HEK293 (cell line): ENCODE data around the gene FSIP1.

ENCODE experiments used
- CTCF ChIA-PET: fragments of 350-600 bp; formaldehyde crosslinking; extraction: SDS; loops from one replicate; lab custom pipeline; 2021; ENCODE audit warnings: antibody characterized with exemption; lab: Yijun Ruan, JAX
- POLR2A ChIA-PET: fragments of 300-600 bp; formaldehyde crosslinking; extraction: SDS; loops from one replicate; lab custom pipeline; 2020; ENCODE audit warnings: antibody characterized with exemption, inconsistent platforms; lab: Yijun Ruan, JAX
- H3K27ac ChIP-seq: fragments of 200-500 bp; sonication (Bioruptor generic); 2 replicates; pipeline ENCODE4 v1.5.1; 2014; ENCODE audit warnings: low read depth, low read length, control low read depth, inconsistent platforms; ENCODE audit errors: extremely low read depth
- H3K36me3 ChIP-seq, 2 experiments: fragments of 200-500 bp in 1 of 2; sonication (Bioruptor generic) in 1 of 2; 1 replicate in 1 of 2; 2 replicates in 1 of 2; pipeline ENCODE4 v1.5.1; 2014 to 2017; ENCODE audit warnings: inconsistent platforms in 2 of 2, low read length in 2 of 2; ENCODE audit not compliant: control insufficient read depth in 2 of 2, insufficient read depth in 1 of 2
- H3K4me1 ChIP-seq: fragments of 200-500 bp; sonication (Bioruptor generic); 2 replicates; pipeline ENCODE4 v1.5.1; 2014; ENCODE audit warnings: mild to moderate bottlenecking, low read length, inconsistent platforms; ENCODE audit not compliant: control insufficient read depth, insufficient read depth
- H3K4me3 ChIP-seq: 2 replicates; pipeline ENCODE4 v1.5.1; 2011; ENCODE audit warnings: low read depth, mild to moderate bottlenecking, control low read depth, low read length, moderate library complexity
- H3K9me3 ChIP-seq: fragments of 200-500 bp; sonication (Bioruptor generic); 2 replicates; pipeline ENCODE4 v1.5.1; 2014; ENCODE audit warnings: low read depth, low read length, inconsistent platforms; ENCODE audit not compliant: control insufficient read depth, insufficient read depth
- EGR2 ChIP-seq: fragments of 450-650 bp; formaldehyde crosslinking; IDR thresholded peaks from 2 replicates; pipeline ENCODE4 v1.5.1; 2016; ENCODE audit warnings: low read depth, missing biosample characterization, missing genetic modification characterization
- FEZF1 ChIP-seq: fragments of 450-650 bp; formaldehyde crosslinking; IDR thresholded peaks from 2 replicates; pipeline ENCODE4 v1.5.1; 2016; ENCODE audit warnings: missing biosample characterization, missing genetic modification characterization
- GLIS2 ChIP-seq: fragments of 450-650 bp; formaldehyde crosslinking; IDR thresholded peaks from 2 replicates; pipeline ENCODE4 v1.5.1; 2016; ENCODE audit warnings: missing biosample characterization, missing genetic modification characterization
- RBAK ChIP-seq: fragments of 450-650 bp; formaldehyde crosslinking; IDR thresholded peaks from 2 replicates; pipeline ENCODE4 v1.5.1; 2016; ENCODE audit warnings: missing biosample characterization, missing genetic modification characterization
- REST ChIP-seq: fragments of 450-650 bp; formaldehyde crosslinking; IDR thresholded peaks from 2 replicates; pipeline ENCODE4 v1.5.1; 2016; ENCODE audit warnings: missing biosample characterization, missing genetic modification characterization
- ZBTB1 ChIP-seq: fragments of 450-650 bp; formaldehyde crosslinking; IDR thresholded peaks from 2 replicates; pipeline ENCODE4 v1.5.1; 2016; ENCODE audit warnings: missing biosample characterization, missing genetic modification characterization
- ZIC2 ChIP-seq: fragments of 450-650 bp; formaldehyde crosslinking; IDR thresholded peaks from 2 replicates; pipeline ENCODE4 v1.5.1; 2016; ENCODE audit warnings: missing biosample characterization, missing genetic modification characterization
- ZNF121 ChIP-seq: fragments of 450-650 bp; formaldehyde crosslinking; IDR thresholded peaks from 2 replicates; pipeline ENCODE4 v1.5.1; 2016; ENCODE audit warnings: missing biosample characterization, missing genetic modification characterization
- ZNF175 ChIP-seq: fragments of 450-650 bp; formaldehyde crosslinking; IDR thresholded peaks from 2 replicates; pipeline ENCODE4 v1.5.1; 2016; ENCODE audit warnings: missing biosample characterization, missing genetic modification characterization
- ZNF302 ChIP-seq: fragments of 450-650 bp; formaldehyde crosslinking; IDR thresholded peaks from 2 replicates; pipeline ENCODE4 v1.5.1; 2016; ENCODE audit warnings: missing biosample characterization, missing genetic modification characterization, low read depth
- ZNF335 ChIP-seq: fragments of 450-650 bp; formaldehyde crosslinking; conservative IDR thresholded peaks from 2 replicates; pipeline ENCODE4 v1.5.1; 2016; ENCODE audit warnings: missing biosample characterization, missing genetic modification characterization
- ZNF398 ChIP-seq: fragments of 450-650 bp; formaldehyde crosslinking; IDR thresholded peaks from 2 replicates; pipeline ENCODE4 v1.5.1; 2017; ENCODE audit warnings: missing biosample characterization, missing genetic modification characterization
- ZNF510 ChIP-seq: fragments of 450-650 bp; formaldehyde crosslinking; IDR thresholded peaks from 2 replicates; pipeline ENCODE4 v1.5.1; 2018; ENCODE audit warnings: mild to moderate bottlenecking, missing genetic modification characterization, missing biosample characterization; ENCODE audit not compliant: insufficient replicate concordance
- ZNF580 ChIP-seq: fragments of 450-650 bp; formaldehyde crosslinking; IDR thresholded peaks from 2 replicates; pipeline ENCODE4 v1.5.1; 2016; ENCODE audit warnings: missing biosample characterization, missing genetic modification characterization
- ZNF600 ChIP-seq: fragments of 450-650 bp; formaldehyde crosslinking; IDR thresholded peaks from 2 replicates; pipeline ENCODE4 v1.5.1; 2016; ENCODE audit warnings: missing biosample characterization, missing genetic modification characterization
- ZNF610 ChIP-seq: fragments of 450-650 bp; formaldehyde crosslinking; IDR thresholded peaks from 2 replicates; pipeline ENCODE4 v1.5.1; 2016; ENCODE audit warnings: missing biosample characterization, missing genetic modification characterization, borderline replicate concordance
- ZNF639 ChIP-seq: fragments of 450-650 bp; formaldehyde crosslinking; IDR thresholded peaks from 2 replicates; pipeline ENCODE4 v1.5.1; 2016; ENCODE audit warnings: missing biosample characterization, missing genetic modification characterization
- ZSCAN16 ChIP-seq: fragments of 450-650 bp; formaldehyde crosslinking; IDR thresholded peaks from 2 replicates; pipeline ENCODE4 v1.5.1; 2016; ENCODE audit warnings: missing biosample characterization, missing genetic modification characterization
- ZSCAN23 ChIP-seq: fragments of 450-650 bp; formaldehyde crosslinking; IDR thresholded peaks from 2 replicates; pipeline ENCODE4 v1.5.1; 2016; ENCODE audit warnings: missing biosample characterization, missing genetic modification characterization
- ZXDB ChIP-seq: fragments of 450-650 bp; formaldehyde crosslinking; IDR thresholded peaks from 2 replicates; pipeline ENCODE4 v1.5.1; 2016; ENCODE audit warnings: missing biosample characterization, missing genetic modification characterization

FSIP1 gene

GRCh38 chr15:39565851-39566250 lies 216.8 kb downstream of the FSIP1 start:
- ChIA-PET CTCF (no interaction called here), POLR2A (no interaction called here)
- TF ChIP-seq ZNF302 (tag by site-specific recombination) (no peak), ZNF398 (no peak), ZNF121 (tag by site-specific recombination) (no peak), ZBTB1 (no peak)
- Histone ChIP-seq H3K4me3 (no peak overlapping the region), H3K36me3 (no peaks in the 10 kb centered on the region), H3K27ac (no peak overlapping the region), H3K9me3 (no peaks in the 10 kb centered on the region), H3K4me1 (no peaks in the 10 kb centered on the region)

- Histone ChIP-seq H3K36me3 (no peaks in the 10 kb centered on the region), H3K4me3 (no peak overlapping the region), H3K4me1 (no peaks in the 10 kb centered on the region), H3K9me3 (no peaks in the 10 kb centered on the region), H3K27ac (no peak overlapping the region)
- ChIA-PET CTCF (no interaction called here), POLR2A (no interaction called here)
- no peak for TF ChIP-seq EGR2 (tag by site-specific recombination)
- TF ChIP-seq ZXDB (tag by site-specific recombination), result no peak
- TF ChIP-seq ZNF510, result no peak
Observed at GRCh38 chr15:39564972-39565665, 217.5 kb downstream of the FSIP1 start.

GRCh38 chr15:39558421-39558820 lies 224.2 kb downstream of the FSIP1 start:
- H3K36me3 ChIP-seq, result no peaks in the 10 kb centered on the region
- no peaks in the 10 kb centered on the region for H3K9me3 ChIP-seq
- H3K4me3 ChIP-seq, result no peak overlapping the region
- TF ChIP-seq RBAK (tag by site-specific recombination) (no peak), ZSCAN16 (tag by site-specific recombination) (no peak), ZNF335 (tag by site-specific recombination) (no peak), ZIC2 (tag by site-specific recombination) (no peak), ZNF610 (tag by site-specific recombination) (no peak), ZNF580 (no peak), REST (tag by site-specific recombination) (no peak), ZNF600 (tag by site-specific recombination) (no peak), GLIS2 (tag by site-specific recombination) (no peak), ZNF175 (tag by site-specific recombination) (no peak), FEZF1 (no peak), ZSCAN23 (tag by site-specific recombination) (no peak), ZNF639 (tag by site-specific recombination) (no peak)
- ChIA-PET POLR2A (no interaction called here), CTCF (no interaction called here)
- H3K27ac ChIP-seq, result no peak overlapping the region
- H3K4me1 ChIP-seq, result 0 out of 2 replicates have a peak, but pooled peaks cover 3% of the 10 kb centered on the region
